RWPE1 (cell line): ENCODE measurements around the gene MROH2B.
A peak's percentile ranks its signal among the peaks of the same experiment; 100 is the strongest.

Source experiments
- CTCF ChIA-PET: fragments of 350-600 bp; sonication (Branson Sonifier 250); formaldehyde crosslinking; extraction: SDS; loops from one replicate; lab custom pipeline; 2021; lab: Yijun Ruan, JAX
- POLR2A ChIA-PET: fragments of 400-600 bp; formaldehyde crosslinking; extraction: SDS; loops from one replicate; lab custom pipeline; 2020; ENCODE audit warnings: antibody characterized with exemption; ENCODE audit not compliant: low non-redundant PET; lab: Yijun Ruan, JAX
- DNase-seq: peaks from one replicate; pipeline ENCODE4 v3.0.0; 2012; ENCODE audit warnings: low spot score
- H3K27ac ChIP-seq: fragments of 450-650 bp; 2 replicates; pipeline ENCODE4 v1.5.1; 2017
- TF ChIP-seq, protein P1 (sequence below): fragments of 450-650 bp; conservative IDR thresholded peaks from 2 replicates; pipeline ENCODE4 v1.5.1; 2017; ENCODE audit warnings: low read depth, mild to moderate bottlenecking

The MROH2B gene

DNA sequence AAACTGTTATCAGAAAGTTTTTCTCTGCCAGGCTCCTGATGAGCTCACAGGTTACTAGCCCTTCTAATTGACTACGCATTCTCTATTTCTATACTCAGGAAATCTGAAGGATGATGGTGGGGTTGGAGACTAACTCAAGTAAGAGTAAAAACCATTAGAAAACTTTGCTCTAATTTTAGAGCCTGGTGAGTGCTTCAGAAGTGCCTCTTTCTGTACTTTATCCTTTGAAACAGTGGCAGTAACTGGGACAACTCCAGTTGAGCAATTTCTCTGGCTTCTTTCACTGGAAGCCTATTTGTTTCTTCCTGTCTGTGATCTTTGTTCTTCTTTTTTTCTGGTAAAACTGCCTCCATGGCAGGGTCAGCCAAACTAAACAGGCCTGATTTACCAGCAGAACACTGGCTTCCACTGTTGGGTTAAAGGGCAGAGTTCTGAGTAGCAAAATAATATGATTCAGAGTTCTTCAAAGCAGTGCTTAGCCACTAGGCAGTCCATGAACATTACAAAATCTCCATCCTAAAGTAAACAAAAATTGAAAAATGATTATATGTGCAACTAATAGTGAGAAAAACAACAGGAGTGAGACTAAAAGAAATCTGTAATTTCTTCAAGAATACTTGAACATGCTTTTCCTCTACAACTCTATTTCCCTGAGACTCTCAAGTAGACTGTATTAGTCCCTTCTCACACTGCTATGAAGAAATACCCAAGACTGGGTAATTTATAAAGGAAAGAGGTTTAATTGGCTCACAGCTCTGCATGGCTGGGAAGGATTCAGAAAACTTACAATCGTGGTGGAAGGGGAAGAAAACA lies 79.8 kb downstream of the MROH2B start:
- CTCF ChIA-PET = interaction anchor here (0.6 kb wide), 1 partner anchor 1040 kb away, joined by 3 read pairs; no protein-coding TSS in a partner anchor
- TF ChIP-seq, protein P1, sequence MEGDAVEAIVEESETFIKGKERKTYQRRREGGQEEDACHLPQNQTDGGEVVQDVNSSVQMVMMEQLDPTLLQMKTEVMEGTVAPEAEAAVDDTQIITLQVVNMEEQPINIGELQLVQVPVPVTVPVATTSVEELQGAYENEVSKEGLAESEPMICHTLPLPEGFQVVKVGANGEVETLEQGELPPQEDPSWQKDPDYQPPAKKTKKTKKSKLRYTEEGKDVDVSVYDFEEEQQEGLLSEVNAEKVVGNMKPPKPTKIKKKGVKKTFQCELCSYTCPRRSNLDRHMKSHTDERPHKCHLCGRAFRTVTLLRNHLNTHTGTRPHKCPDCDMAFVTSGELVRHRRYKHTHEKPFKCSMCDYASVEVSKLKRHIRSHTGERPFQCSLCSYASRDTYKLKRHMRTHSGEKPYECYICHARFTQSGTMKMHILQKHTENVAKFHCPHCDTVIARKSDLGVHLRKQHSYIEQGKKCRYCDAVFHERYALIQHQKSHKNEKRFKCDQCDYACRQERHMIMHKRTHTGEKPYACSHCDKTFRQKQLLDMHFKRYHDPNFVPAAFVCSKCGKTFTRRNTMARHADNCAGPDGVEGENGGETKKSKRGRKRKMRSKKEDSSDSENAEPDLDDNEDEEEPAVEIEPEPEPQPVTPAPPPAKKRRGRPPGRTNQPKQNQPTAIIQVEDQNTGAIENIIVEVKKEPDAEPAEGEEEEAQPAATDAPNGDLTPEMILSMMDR = no peak
- POLR2A ChIA-PET = no interaction called here
- no peak overlapping the region for H3K27ac ChIP-seq
- DNase-seq = no peak

DNA sequence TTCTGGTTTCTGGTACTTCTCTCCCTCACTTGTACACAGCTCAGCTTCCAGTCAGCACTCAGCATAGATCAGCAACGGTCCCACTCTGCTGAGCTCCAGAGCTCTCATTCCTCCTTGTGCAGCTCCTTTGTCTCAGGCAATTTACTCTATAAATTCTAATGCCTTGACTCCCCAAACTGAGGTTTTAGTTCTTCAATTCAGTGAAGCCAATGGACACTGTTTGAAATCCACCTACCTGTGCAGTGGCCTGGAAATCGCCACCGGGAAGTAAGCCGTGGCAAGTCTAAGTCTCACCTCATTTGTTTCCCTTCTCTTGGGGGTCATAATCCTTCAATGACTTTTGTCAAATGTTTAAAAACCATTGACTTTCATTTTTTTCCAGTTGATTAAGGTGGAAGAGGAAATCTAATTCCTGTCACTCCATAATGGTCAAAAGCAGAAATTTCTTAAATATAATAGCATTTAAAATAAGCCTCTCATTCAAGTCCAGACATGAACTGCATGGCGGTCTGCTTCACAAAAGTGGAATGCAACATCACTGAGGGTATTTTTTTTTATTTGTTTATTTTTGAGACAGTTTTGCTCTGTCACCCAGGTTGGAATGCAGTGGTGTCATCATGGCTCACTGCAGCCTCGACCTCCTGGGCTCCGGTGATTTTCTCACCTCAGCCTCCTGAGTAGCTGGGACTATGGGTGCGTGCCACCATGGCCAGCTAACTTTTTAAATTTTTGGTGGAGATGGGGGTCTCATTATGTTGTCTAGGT lies 82.2 kb downstream of the MROH2B start:
- H3K27ac ChIP-seq = no peak overlapping the region
- POLR2A ChIA-PET = no interaction called here
- TF ChIP-seq, protein P1 = no peak
- peak; percentile 24 for DNase-seq
- CTCF ChIA-PET = interaction anchor here (0.8 kb wide), 1 partner anchor 183 kb away, joined by 3 read pairs; no protein-coding TSS in a partner anchor

DNA sequence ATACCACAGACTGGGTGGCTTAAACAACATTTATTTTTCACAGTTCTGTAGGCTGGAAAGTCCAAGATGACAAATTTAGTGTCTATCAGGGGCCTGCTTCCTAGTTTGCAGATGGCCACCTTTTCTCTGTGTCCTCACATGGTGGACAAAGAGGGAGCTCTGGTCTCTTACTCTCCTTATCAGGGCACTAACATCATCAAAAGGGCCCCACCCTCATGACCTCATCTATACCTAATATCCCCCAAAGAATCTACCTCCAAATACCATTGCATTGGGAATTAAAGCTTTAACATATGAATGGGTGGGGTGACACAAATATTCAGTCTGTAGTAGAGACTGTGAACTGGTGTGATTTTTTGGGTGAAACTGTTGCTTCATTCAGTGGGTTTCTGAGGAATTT lies 83.8 kb downstream of the MROH2B start:
- no peak for DNase-seq
- ChIA-PET POLR2A (no interaction called here), CTCF (no interaction called here)
- no peak overlapping the region for H3K27ac ChIP-seq
- TF ChIP-seq, protein P1 = no peak

DNA sequence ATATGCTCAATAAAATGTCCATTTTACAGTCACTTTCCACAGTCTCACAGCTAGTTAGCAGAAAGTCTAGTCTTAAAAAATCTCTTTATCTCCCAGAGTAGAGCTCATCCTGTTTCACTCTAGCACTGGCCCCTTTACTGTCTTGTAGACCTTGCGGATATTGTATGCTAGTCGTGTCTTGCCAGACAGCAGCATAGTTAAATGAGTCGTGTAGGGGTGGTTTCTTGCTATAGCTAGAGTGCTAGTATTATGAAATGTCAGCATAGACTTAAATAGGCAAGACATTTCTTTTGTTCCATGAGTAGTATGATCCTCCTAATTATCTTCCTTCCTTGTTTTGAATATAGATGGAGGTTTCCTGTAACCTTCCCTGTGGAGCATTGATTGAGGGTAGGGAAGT lies 84.5 kb downstream of the MROH2B start:
- H3K27ac ChIP-seq = no peak overlapping the region
- CTCF ChIA-PET = no interaction called here
- POLR2A ChIA-PET = no interaction called here
- TF ChIP-seq, protein P1 = no peak
- DNase-seq = no peak

DNA sequence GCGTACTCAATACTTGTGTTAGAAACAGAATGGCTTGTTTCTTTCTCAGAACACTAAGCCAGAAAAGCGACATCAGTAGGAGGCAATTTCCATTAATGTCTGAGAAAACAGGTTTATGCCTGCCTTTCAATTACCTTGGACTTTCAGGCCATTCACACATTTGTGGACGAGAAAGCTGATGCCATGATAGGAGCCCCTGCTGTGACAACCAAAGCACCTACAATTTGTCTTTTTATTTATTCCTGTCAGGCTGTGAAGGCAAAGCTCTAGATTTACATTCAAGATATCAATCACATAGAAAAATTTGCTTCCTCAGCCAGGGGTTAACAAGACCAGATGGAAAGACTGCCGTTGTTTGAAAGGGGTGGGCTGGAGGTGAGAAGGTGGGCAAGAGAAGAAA lies 85.6 kb downstream of the MROH2B start:
- no peak overlapping the region for H3K27ac ChIP-seq
- ChIA-PET CTCF (no interaction called here), POLR2A (no interaction called here)
- no peak for DNase-seq
- TF ChIP-seq, protein P1 = no peak

DNA sequence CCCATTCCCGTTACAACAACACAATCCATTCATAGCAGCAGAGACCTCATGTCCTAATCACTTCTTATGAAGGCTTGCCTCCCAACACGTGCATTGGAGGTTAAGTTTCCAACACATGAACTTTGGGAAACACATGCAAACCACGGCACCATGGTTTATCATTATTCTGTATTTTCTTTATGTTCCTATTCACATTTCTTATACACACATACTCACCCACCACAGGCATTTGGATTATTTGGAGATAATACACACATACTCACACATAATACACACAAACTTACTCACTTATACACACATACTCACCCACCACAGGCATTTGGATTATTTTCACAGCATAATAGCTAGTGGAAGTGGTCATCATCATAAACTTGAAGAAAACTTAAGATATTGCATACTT lies 86.3 kb downstream of the MROH2B start:
- CTCF ChIA-PET = interaction anchor here (0.7 kb wide), 1 partner anchor 12 kb away, joined by 4 read pairs; no protein-coding TSS in a partner anchor
- TF ChIP-seq, protein P1 = no peak
- POLR2A ChIA-PET = no interaction called here
- DNase-seq = no peak
- H3K27ac ChIP-seq = no peak overlapping the region
